ENCODE results near the gene ZNF747.
"Not testable (repeated sequence)": the region's sequence is repeated elsewhere in the genome, so short reads cannot be mapped to it uniquely, and the experiment has no call there.

The ZNF747 gene

GRCh38 chr16:30533748-30534367 lies 800 bp downstream of the ZNF747 start:
- DNase-seq (ENCODE audit: low read depth), result no peak

GRCh38 chr16:30533146-30533522 lies 1.5 kb downstream of the ZNF747 start:
- no peak for DNase-seq (ENCODE audit: low read depth)

GRCh38 chr16:30532285-30533145 lies 2.1 kb downstream of the ZNF747 start:
- DNase-seq (ENCODE audit: low read depth), result no peak

- no peak for DNase-seq (ENCODE audit: low read depth)
These were observed 4.3 kb downstream of the ZNF747 start for GRCh38 chr16:30530163-30531037.

- no peak for DNase-seq (ENCODE audit: low read depth)
These were observed 5.7 kb downstream of the ZNF747 start for GRCh38 chr16:30528799-30529457.

DNA sequence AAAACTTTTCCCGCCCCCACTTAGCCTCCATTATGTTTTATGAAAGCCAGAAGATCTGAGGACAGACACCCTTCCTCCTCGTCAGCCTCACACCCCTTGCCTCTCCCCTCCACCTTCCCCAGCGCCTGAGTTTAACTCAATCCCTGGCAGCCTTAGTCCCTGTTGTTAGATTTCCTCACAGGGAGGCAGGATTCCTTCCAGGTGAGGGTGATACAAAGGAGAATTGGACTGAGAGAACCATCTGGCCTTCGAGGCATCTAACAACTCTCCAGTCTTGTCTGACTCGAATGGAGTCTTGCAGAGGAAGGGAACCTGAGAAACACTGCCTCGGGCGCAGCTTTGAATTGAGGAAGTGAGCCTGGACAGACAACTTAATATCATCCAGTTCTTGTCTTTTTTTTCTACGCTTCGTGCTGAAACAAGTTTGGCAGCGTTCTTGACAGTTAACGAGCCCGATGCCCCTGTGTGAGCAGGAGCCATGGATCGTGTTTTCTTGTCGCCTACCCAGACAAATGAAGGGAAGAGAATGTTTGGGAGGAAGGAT lies 7.0 kb downstream of the ZNF747 start:
- no peak for DNase-seq (ENCODE audit: low read depth)

DNA sequence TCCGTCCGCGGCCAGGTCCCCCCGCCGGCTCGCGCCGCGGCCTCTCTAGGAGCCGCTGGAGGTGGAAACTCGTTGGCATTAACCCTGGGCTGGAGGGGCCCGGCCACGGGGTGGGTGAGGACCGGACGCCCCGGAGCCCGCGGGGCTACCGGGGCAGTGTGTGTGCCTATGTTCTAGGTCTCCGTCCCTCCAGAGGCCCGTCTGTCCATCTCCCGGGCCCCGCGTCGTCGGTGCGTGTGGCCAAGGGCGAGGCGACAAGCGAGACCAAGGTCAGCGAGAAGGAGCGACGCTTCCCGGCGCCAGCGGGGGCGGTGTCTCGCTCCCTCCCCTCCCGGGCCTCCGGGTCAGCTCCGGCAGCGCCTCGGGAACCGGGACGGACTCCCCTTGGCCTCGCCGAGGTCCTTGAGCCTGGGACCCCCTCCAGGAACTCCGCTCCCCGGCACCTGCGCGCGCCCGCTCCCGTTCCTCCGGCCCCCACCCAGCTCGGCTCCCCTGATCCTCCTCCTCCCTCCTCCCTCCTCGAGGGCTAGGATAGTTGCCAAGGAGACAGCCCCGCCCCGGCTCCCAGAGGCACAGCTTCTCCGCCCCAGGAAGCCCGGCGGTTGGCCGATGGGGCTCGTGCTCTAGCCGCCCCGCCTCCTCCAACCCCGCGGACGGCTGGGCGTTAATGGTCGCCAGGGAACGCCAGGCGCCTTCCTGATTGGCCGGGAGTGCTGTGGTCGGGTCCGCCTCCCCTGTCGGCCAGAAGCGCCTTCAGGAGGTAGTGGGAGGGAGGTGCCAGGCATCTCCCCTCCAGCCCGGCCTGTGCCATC lies 7.6 kb downstream of the ZNF747 start:
- peak; percentile 78 for DNase-seq (ENCODE audit: low read depth)

DNA sequence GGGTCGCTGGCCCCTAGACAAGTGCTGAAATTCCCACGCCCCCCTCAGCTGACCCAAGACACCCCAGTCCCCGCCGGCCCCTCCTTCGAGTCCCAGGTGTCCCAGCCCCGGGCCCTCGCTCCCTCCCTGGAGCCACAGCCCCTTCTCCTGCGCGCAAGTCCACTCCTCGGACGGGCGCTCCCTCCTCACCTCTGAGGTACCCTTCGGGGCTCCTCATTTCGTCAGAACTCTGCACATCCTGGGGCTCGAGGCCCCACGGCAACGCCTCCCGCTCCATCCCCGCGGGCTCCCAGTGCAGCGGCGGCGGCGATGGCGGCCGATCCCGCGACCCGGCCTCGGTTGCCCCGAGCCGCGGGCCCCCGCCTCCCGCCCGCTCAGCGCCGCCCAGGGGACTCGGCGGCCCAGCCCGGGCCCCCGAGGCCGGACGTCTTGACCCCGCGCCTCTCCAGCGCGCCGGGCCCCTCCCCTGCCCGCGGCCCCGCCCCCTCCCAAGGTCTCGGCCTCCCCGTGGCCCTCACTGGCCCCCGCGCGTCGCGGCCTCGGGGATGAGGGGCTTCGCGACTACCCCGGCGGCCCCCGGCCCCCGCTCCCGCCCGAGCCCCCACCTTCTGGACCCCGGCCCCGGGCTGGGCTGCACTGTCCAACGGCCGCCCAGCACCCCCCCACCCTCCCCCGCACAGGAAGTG lies 8.4 kb downstream of the ZNF747 start, which contains the start of gene ZNF768:
ZNF768 (minus strand) TSS at position 430 of the 686 bp plus-strand sequence; CDS start at position 277, 153 bp downstream.
- DNase-seq (ENCODE audit: low read depth), result no peak

GRCh38 chr16:30525844-30526136 lies 8.9 kb downstream of the ZNF747 start:
- no peak for DNase-seq (ENCODE audit: low read depth)

- DNase-seq (ENCODE audit: low read depth), result no peak
These were observed 9.8 kb downstream of the ZNF747 start for GRCh38 chr16:30524575-30525568.

GRCh38 chr16:30523768-30524574 lies 10.7 kb downstream of the ZNF747 start:
- DNase-seq (ENCODE audit: low read depth), result no peak

DNA sequence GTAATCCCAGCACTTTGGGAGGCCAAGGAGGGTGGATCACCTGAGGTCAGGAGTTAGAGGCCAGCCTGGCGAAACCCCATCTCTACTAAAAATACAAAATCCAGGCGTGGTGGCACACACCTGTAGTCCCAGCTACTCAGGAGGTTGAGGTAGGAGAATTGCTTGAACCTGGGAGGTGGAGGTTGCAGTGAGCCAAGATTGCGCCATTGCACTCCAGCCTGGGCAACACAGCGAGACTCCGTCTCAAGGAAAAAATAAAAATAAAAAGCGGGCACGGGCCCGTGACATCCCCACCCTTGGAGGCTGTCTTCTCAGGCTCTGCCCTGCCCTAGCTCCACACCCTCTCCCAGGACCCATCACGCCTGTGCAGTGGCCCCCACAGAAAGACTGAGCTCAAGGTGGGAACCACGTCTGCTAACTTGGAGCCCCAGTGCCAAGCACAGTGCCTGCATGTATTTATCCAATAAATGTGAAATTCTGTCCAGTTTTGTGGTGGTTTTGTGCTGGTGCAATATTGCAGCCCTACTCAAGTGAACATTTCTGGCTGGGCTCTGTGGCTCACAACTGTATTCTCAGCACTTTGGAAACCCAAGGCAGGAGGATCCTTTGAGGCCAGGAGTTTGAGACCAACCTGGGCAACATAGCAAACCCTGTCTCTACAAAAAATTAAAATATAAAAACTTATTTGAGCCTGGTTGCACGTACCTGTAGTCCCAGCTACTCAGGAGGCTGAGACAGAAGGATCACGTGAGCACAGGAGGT lies 11.8 kb downstream of the ZNF747 start:
- DNase-seq (ENCODE audit: low read depth), result not testable (repeated sequence)

DNA sequence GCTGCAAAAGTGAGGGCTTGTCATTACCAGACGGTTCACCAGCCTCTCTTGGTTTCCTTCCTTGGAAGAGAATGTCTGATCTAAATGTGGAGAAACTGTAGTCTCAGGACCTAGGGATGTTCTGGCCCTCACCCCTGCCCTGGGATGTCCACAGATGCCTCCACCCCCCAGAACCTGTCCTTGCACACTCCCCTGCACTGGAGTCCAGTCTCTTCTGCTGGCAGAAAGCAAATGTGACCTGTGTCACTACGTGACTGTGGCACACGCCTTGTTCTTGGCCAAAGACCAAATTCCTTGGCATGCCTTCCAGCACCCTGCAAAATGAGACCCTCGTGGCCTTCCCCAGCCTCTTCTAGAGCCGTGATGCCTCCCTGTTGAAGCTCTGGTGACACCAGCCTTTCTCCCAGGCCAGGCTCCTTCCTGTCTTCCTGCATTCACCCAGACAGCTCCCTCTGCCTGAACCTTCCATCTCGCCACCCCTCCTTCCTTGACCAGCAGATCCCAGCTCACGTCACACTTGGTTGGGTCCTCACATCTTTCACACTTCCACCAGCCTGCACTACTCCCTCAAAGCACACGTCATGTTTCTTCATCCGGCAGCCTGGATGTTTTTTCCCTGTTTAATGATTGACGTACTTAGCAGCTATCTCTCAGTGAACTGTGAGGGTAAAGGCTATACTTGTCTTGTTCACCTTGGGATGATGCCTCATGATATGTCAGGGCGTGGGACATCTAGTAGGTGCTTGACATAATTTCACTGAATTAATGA lies 12.6 kb downstream of the ZNF747 start:
- DNase-seq (ENCODE audit: low read depth), result no peak

DNA sequence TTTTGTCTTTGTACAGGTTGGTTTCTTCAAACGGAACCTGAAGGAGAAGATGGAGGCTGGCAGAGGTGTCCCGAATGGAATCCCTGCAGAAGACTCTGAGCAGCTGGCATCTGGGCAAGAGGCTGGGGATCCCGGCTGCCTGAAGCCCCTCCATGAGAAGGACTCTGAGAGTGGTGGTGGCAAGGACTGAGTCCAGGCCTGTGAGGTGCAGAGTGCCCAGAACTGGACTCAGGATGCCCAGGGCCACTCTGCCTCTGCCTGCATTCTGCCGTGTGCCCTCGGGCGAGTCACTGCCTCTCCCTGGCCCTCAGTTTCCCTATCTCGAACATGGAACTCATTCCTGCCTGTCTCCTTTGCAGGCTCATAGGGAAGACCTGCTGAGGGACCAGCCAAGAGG lies 13.2 kb downstream of the ZNF747 start:
- DNase-seq (ENCODE audit: low read depth), result no peak

GRCh38 chr16:30519120-30520049 lies 15.3 kb downstream of the ZNF747 start:
- DNase-seq (ENCODE audit: low read depth), result no peak

DNA sequence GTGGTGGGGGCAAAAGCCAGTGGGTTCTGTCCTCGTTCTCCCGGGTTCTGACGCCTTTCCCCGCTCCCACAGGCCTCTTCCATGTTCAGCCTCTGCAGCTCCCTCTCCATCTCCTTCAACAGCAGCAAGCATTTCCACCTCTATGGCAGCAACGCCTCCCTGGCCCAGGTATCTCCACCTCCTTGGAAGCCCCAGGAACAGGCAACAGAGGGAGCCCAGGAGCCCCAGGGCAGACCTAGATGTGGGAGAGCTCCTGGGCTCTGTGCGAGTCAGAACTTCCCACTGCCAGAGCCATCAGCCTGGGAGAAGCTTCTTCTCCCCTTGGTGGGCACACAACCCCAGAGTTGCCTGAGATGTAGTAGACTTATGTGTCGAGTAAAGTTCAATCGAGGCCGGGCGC lies 16.1 kb downstream of the ZNF747 start:
- DNase-seq (ENCODE audit: low read depth), result no peak
